Activated gamma-delta T cell treated with anti-CD3 and anti-CD28 coated beads, Interleukin-2, amount 50 U/mL, for 16 hours (primary cell): Measurements from ENCODE around the gene LRRC74B.

Source experiments
- DNase-seq: peaks from one replicate; pipeline ENCODE4 v3.0.0-alpha.2; 2020; ENCODE audit warnings: low read depth

LRRC74B gene

DNA sequence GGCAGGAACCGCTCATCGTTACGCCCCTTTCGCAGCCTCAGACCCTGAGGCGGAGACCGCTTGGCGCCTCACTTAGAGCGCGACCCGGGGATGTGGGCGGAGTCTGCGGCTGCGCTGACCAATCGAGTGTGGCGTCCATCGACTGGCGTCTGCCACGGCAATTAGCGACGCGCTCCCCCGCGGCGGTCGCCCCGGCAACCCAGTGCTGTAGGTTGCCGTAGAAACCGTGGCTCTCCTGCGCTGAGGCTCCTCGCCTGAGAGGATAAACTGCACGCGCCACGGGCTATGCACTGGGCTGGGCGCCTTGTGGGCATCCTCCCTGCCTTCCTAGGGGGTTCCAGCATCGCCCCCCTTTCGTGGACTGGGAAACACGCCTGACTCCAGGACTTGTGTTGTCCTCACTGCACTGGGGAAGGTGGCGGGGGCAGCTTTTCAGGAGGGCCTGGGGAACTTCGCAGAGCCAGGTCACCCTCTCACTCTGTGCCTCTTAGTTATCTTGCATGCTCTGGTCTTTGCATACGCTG lies 31.5 kb upstream of the LRRC74B start:
- DNase-seq: peak; percentile 80

DNA sequence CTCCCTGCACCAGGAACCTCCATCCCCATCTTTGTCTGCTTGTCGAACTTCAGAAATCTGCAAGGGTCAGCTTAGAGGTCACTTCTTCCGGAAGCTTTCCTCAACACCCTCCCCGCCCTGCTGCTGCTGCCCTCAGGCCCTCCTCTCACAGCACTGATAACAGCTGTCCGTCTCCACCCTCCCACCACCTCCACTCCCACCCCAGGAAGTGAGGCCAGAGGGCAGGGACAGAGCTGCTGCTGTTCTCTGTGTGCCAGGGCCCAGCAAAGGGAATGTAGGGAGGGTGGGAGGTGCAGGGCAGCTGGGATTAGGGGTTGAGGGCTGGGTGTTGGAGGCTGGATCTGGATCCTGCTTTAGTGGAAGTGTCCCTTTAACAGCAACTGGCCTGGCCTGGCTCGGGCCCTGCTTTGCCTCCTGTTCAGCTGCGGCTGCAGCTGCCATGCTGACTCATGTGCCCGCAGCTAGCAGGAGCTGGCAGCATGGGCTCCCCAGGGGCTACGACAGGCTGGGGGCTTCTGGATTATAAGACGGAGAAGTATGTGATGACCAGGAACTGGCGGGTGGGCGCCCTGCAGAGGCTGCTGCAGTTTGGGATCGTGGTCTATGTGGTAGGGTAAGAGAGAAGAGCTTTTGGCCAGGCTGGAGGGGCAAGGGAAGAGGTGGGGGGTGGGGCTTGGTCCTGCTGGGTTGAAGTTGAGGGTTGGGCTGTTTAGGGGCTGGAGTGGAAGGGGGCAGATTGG lies 30.9 kb upstream of the LRRC74B start, which contains the start of gene P2RX6:
P2RX6 (plus strand) TSS at position 440 of the 740 bp plus-strand sequence; CDS start at position 450, 10 bp downstream.
- DNase-seq: no peak

DNA sequence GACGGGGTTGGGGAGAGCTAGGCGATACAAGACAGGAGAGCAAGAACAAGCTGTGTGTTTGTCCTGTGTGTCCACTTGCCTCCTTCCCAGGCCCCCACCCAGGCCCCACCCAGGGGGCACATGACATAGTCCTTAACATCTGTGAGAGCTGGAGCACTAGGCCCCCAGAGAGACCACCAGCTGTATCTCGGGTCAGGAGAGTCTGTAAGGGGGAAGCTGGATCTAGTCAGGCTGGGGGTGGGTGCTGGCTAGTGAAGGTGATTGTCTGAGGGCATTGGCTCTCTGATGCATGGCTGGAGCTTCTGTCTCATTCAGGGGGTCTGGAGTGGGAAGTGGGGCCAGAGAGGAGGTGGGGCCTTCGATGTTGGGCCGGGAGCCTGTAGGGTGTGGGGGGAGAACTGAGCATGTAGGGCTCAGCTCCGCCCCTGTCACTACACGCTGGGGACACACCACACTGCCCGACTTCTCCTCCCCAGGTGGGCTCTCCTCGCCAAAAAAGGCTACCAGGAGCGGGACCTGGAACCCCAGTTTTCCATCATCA lies 30.2 kb upstream of the LRRC74B start:
- DNase-seq: no peak

GRCh38 chr22:21016644-21017420 lies 28.9 kb upstream of the LRRC74B start:
- no peak for DNase-seq

DNA sequence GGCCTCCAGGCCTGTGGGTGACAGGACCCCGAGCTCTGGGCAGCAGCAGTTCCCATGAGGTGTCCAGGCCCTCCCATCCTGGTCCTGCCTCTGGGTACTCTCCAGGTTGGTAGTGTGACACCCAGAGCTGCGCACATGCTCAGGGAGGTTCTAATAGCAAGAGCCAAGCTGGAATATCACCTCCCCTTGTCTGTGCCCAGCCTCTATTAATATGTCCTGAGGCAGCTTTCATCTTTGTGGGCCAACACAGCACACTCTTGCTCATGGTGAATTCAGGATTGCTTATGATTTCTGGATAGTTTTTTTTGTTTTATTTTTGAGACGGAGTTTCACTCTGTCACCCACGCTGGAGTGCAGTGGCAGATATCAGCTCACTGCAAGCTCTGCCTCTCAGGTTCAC lies 27.4 kb upstream of the LRRC74B start:
- DNase-seq: no peak

DNA sequence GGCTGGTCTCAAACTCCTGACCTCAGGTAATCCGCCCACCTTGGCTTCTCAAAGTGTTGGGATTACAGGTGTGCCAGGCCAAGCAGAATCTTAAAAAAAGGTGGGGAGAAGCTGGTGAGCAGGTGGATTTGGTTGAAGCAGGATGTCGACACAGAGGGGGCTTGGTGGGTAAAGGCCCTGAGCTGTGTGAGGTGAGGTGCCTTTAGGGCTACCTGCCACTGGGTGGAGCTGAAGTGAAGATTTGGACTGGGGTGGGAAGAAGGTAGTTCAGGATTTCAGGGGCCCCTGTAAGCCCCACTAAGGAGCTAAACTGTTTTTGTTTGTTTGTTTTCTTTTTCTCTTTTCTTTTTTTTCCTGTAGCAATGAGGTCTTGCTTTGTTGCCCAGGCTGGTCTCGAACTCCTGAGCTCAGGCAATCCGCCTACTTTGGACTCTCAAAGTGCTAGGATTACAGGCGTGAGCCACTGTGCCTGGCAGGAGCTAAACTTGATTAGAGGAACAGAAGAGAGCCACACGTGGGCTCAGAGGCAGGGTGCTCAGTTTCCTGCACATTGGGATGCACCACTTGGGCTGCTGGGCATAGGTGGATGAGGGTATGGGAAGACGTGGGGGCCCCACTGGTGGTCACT lies 24.8 kb upstream of the LRRC74B start:
- DNase-seq: no peak

- no peak for DNase-seq
Observed at GRCh38 chr22:21022507-21022906, 23.2 kb upstream of the LRRC74B start.

- no peak for DNase-seq
Observed at GRCh38 chr22:21022955-21023614, 22.7 kb upstream of the LRRC74B start.

DNA sequence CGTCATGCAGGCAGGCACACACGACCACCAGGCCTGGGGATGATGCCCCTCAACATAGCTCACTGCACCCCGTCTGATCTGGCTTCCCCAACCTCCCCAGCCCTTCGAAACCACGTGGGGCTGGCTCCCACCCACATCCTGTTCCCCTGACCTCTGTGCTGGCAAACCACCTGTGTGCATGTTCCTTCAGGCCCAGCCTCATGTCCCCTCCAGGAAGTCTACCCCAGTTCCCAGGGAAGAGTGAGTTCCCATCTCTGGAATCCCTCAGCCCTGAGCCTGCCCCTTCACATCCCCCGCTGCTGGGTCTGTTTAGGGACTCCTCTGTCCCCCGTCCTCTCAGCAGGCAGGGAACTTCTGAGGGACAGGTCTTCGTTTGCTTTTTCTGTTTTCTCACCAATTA lies 20.5 kb upstream of the LRRC74B start:
- DNase-seq: no peak

DNA sequence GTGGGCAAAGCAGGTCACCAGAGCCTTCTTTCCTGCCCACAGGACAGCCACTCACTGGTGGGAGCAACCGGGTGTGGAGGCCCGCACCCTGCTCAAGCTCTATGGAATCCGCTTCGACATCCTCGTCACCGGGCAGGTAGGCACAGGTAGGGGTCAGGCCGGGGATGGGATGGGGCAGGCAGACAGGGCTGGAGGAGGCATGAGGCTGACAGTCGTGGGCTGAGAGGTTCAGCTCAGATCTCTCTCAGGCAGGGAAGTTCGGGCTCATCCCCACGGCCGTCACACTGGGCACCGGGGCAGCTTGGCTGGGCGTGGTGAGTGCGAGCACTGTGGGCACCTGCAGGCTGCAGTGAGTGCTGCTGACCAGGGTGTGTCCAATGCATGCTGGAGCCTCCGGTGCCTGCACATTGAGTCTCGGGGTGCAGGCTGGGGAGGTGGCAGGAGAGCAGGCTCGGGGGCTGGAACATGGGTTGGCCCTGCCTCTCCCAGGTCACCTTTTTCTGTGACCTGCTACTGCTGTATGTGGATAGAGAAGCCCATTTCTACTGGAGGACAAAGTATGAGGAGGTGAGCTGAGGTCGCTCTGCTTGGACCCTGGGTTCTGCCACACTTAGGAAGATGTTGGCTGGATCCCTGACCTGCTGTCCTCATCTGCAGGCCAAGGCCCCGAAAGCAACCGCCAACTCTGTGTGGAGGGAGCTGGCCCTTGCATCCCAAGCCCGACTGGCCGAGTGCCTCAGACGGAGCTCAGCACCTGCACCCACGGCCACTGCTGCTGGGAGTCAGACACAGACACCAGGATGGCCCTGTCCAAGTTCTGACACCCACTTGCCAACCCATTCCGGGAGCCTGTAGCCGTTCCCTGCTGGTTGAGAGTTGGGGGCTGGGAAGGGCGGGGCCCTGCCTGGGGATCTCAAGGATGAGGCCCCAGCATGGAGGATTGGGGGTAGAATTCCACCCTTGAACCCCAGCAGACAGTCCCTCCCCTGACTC lies 19.7 kb upstream of the LRRC74B start:
- DNase-seq: no peak

DNA sequence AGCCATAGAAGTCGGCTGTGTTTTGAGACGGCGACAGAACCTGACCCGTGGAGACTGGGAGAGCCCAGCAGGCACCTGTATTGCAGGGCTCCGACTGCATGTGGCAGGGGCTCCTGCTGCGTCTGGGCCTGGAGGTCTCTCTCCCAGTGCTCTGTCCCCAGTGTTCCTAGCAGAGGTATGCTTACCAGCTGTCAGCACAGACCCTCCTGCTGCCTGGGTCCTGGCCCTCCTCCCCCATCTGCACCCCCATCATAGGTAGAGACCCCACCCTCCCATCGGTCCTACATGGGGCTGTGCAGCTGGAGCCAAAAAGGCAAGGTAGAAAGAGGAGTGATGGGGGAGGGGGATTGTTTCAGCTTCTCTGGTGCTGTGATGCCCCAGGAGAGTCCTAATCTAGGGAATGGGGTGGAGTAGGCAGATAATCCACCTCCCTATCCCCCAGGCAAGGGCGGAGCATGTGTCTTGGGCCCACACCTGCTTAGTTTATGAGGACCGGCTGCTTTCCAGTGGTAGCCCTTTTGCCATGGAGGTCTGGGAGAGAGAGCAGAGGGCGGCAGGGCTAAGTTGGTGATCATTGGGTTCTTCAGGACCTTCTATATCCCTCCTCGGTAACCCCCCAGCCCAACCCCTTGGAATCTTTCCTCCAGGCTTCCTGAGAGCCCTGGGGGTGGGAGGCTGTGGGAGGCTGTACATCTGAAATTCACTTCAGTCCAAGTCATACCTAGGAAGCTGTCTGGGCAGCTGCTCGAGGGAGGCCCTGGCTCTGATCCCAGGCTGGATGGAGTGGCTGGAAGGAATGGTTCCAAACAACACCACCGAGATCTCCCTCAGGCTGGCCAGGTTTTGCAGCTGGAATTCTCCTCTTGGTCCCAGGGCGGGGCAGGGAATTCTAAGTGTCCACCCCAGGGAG lies 18.7 kb upstream of the LRRC74B start:
- DNase-seq: no peak

DNA sequence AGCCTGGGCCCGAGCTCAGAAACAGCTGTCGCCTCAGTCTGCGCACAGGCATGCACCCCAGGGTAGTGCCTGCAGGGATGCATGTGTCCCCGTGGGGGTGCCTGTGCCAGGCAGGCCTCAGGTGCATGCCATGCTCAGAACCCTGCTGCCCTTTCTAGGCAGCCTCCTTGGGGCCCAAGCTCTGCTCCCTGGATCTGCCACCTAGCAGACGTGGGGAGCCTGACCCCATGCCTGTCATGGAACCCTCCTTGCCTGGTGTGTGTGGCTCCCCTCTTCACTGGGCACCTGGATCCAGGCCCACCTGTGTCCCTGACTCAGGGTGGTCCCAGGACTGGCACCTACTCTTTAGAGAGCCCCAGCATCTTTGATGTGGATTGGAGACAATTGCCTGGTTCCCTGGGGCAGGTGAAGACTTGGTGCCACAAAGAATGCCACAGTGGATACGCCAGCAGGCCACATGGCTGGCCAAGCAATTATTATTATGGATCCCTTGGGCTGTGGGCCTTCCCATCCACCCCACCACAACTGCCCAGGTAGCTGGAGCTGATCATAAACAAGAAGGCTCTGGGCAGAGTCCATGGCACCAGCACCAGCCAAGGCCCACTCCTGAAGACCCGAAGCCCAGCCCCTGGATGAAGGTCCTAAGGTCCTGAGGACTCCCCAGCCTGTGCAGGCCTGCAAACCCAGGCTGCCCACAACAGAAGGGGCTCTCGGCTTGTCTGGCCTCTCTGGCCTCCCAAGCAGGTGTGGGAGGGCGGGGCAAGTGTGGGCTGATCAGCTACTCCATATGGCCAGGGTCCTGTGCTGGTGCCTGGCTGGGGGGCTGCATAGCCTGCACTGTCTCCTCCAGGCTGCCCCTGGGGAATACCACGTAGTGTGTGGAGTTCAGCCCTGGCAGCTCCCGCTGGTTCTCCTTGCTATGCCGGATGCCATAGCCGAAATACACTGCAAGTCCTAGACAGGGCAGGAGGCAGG lies 17.2 kb upstream of the LRRC74B start:
- no peak for DNase-seq

DNA sequence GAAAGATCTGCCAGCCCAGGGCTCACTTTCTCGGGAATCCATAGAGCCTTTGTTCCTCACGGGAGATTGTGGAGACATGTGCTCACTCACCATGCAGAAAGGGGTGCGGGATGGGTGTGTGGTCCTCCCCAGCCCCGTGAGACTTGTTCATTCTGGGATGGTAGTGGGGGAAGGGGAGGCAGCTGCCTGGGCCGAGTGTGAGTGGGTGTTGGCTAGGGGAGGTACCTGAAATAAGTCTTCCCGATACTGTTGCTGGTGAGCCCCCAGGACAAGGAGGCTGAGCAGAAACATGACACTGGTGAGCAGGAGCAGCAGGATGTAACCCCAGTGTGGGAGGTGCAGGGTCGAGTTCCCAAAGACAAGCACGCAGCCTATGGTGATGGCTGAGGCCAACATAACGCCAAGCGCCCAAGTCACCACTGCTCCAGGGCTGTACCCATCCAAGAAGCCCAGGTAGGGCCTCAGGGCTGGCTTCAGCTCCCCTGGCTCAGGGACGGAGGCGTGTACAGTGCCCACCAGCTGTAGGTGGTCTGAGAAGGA lies 16.2 kb upstream of the LRRC74B start:
- no peak for DNase-seq

DNA sequence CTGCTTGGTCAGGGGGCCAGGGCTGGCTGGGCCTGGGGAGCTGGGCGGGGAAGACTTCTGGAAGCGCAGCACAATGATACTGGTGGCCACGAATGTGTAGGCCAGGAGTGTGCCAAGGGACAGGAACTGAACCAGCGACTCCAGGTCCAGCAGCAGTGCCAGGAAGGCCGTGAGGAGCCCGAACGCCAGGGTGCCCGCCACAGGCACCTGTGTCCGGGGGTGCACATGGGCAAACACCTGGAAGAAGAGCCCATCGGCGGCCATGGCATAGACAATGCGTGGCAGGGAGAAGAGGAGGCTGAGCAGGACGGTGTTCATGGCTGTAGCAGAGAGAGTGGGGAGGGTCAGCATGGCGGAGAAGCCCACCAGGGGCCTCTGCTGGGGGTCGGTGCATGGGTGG lies 15.7 kb upstream of the LRRC74B start:
- no peak for DNase-seq

- no peak for DNase-seq
Observed at GRCh38 chr22:21030621-21031544, 14.9 kb upstream of the LRRC74B start.

DNA sequence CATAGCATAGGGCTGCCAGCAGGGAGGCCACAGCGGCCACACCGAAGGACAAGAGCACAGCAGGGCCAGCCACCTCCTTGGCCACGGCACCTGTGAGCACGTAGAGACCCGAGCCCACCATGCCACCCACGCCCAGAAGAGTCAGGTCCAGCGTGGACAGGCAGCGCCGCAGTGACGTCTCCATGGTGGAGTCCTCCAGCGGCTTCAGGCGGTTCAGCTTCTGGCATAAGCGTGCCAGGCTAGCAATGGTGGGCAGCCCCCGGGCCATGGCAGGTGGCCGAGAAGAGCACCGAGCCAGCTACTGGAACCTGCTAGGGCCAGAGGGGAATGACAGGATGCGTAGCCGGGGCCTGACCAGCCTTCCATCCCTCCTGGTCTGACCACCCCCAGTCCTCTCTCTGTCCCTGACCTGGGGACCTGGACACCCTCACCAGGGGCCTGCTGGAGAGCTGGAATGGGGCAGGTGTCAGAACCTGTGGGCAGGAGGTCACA lies 14.2 kb upstream of the LRRC74B start:
- no peak for DNase-seq
